Measurements from ENCODE around the gene PELI3.

Gene PELI3

DNA sequence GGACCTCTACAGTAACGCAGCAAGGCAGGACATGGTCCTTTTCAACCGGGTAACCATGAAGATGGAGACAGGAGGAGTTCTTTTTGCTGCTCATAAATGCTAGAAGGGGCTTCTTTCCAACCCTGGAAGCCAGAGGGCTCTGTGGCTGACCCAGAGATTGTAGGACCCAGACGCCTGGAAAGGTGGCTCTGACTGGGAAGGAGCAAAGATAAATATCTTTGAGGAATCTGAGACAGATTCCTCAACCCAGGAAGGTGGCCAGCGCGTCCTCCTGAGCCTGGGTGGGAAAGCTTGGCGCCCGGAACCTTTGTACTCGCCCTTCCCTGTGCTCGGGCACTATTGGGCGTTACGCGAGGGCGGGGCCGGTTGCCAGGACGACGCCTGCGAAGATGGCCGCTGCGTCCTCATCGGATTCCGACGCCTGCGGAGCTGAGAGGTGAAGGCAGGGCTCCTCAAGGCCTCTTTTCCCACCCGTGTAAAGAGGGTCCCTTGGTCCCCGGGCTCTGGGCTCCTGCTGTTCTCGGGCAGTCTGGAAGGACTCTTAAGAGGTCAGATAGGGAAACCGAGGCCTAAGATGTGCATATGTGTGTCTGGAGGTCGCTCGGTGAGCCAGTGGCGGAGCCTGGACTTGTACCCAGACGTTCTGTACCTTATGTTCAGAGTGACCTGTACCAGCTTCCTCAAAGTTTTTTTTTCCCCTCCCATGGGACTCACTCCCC, 43.7 kb downstream of the PELI3 start, which contains the start of gene BBS1:
Gene BBS1 (plus strand): TSS at position 365 of the 719 bp plus-strand sequence. CDS start 25 bp downstream, at position 390.
- DNase-seq: peak; percentile 64 to 72 (median 68)

DNA sequence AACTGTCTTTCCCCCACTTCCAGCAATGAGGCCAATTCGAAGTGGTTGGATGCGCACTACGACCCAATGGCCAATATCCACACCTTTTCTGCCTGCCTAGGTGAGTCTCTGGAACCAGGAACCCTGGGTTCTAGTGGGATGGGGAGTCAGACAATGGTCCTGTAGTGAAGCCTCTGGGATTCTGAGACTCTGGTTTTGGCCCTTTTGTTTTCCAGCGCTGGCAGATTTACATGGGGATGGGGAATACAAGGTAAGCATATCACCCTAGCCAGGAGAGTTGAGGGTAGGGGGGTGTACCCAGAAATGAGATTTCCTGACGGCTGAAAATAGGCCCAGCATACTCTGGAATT, 44.3 kb downstream of the PELI3 start:
- no peak for DNase-seq

- no peak for DNase-seq
These were observed 56.9 kb downstream of the PELI3 start for GRCh38 chr11:66523611-66524010.

DNA sequence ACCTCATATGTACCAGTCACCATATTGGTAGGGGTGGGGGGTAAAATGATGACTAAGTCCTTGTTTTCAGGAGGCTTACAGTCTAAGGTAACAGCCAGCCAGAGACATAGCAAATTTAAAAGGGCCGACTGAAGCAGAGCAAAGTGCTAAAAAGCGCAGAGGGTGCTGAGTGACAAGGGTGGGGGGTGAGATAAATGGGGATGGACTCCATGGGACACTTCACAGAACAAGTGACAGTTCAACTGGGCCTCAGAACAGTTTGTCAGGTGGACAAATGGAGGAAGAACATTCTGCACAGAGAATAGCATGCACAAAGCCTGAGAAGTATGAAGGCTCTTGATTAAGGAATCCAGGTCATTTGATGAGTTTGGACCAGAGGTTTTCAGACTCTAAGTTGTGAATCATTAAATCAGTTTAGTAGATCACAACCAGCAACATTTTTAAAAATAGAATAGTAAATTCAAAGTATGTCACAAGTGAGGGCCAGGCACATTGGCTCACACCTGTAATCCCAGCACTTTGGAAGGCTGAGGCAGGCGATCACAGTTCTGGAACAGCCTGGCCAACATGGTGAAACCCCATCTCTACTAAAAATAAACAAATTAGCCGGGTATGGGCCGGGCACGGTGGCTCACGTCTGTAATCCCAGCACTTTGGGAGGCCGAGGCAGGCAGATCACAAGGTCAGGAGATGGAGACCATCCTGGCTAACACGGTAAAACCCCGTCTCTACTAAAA, 57.8 kb downstream of the PELI3 start:
- DNase-seq: no peak

Measured in activated CD4-positive, CD25-positive, alpha-beta regulatory T cell (primary cell).